Heart left ventricle (tissue), 16 donors: ENCODE results near the gene LRRFIP1. TPM values are rescaled to one million over a fixed set of nuclear protein-coding genes. Genes with fewer than 3 reads are reported as not detected.

Experiments
- ATAC-seq, 4 donors: fragments of 200-7000 bp; cut with Tn5 transposase; one replicate each; pipeline ENCODE4 v1.9.1; 2020 to 2022; ENCODE audit warnings: moderate library complexity in 4 of 4, mild to moderate bottlenecking in 3 of 4, moderate number of reproducible peaks in 1 of 4
- DNase-seq, 5 donors: peaks; one replicate each; pipeline ENCODE4 v3.0.0-alpha.2; 2020
- H3K27ac ChIP-seq, 12 donors: fragments of 200-600 bp; sonication (generic) in 4 of 12; one replicate each; pipeline versions ENCODE4 v1.5.0 to v1.8.0; 2016 to 2022; ENCODE audit warnings: mild to moderate bottlenecking in 2 of 12
- H3K27me3 ChIP-seq, 9 donors: fragments of 200-600 bp; sonication (generic) in 2 of 9; one replicate each; pipeline versions ENCODE4 v1.5.1 to v1.8.0; 2016 to 2022; ENCODE audit warnings: mild to moderate bottlenecking in 3 of 9
- H3K36me3 ChIP-seq, 9 donors: fragments of 200-600 bp; sonication (generic) in 2 of 9; one replicate each; pipeline versions ENCODE4 v1.5.0 to v1.8.0; 2018 to 2022; ENCODE audit warnings: mild to moderate bottlenecking in 2 of 9
- H3K4me1 ChIP-seq, 12 donors: fragments of 200-600 bp; sonication (generic) in 4 of 12; one replicate each; pipeline versions ENCODE4 v1.5.0 to v1.8.0; 2016 to 2022; ENCODE audit warnings: mild to moderate bottlenecking in 3 of 12
- H3K4me3 ChIP-seq, 12 donors: fragments of 200-600 bp; sonication (generic) in 4 of 12; one replicate each; pipeline versions ENCODE4 v1.5.0 to v1.8.0; 2017 to 2022; ENCODE audit warnings: mild to moderate bottlenecking in 9 of 12, moderate library complexity in 4 of 12
- H3K9me3 ChIP-seq, 12 donors: fragments of 200-600 bp; sonication (generic) in 4 of 12; one replicate each; pipeline versions ENCODE4 v1.5.0 to v1.8.0; 2016 to 2022; ENCODE audit warnings: mild to moderate bottlenecking in 1 of 12
- CTCF ChIP-seq, 12 donors: fragments of 200-600 bp; sonication (generic) in 4 of 12; IDR thresholded peaks; one replicate each; pipeline versions ENCODE4 v1.5.0 to v1.8.0; 2018 to 2022; ENCODE audit warnings: antibody characterized with exemption in 12 of 12, mild to moderate bottlenecking in 5 of 12
- POLR2A ChIP-seq, 2 donors: fragments of 450-650 bp; IDR thresholded peaks; one replicate each; pipeline ENCODE4 v1.6.1; 2017; ENCODE audit warnings: antibody characterized with exemption in 2 of 2, mild to moderate bottlenecking in 2 of 2, moderate library complexity in 2 of 2
- WGBS, 4 donors: extraction: QIAGEN DNeasy Blood & Tissue Kit in 2 of 4; methylation state at CpG; one replicate each; pipeline versions ENCODE4 v1.1.5 to v1.1.7; 2013 to 2018; 5-methylcytosine and 5-hydroxymethylcytosine counted together
- intact Hi-C, 10 donors: fragments of 100-400 bp; cut with DNase I; formaldehyde crosslinking; loops; one replicate each; pipeline versions ENCODE4 v1.11.1 to v1.14.2; 2022
- polyA plus RNA-seq, 2 donors: library from polyadenylated mRNA; stranded (reverse); fragments of 200-250 nt; gene quantifications; one replicate each; pipeline ENCODE4 v1.2.3, GENCODE V29; 2013
- total RNA-seq, 9 donors: library from RNA; depleted of rRNA in 2 of 9; stranded (reverse); fragments of >200 nt in 2 of 9; fragmentation: NEBNext Ultra II Directional in 3 of 9; extraction: Animal tissue kit (Norgen Biotek cat#: 25700) in 3 of 9; gene quantifications; one replicate each; pipeline versions ENCODE4 v1.1.0 to v1.2.4, GENCODE V29; 2016 to 2023
- donor health status: ischemic (EF 13 %, LVEDD 7.1; RV severe dilation, severe dysfunction).
- donor health status: healthy with polysubstance abuse.
- donor health status: DM: no; HTN: yes; CAD: no.
- donor health status: DM: no; HTN: no; CAD: no.
- donor health status: ischemic (EF 25% LVEDD 6.9; RV normal size, moderate dysfunction).
- donor health status: ischemic (EF 25% LVEDD 5.7; RV mildly dilated, moderate dysfunction).
- donor health status: healthy.
- donor health status: DM: yes; HTN: yes; CAD: no.
- donor health status: ischemic (EF 35%, LVEDD 5.7; RV mildly dilated, moderate dysfunction).
- donor health status: nonischemic (EF 11% LVEDD 7.7; RV severe dilation, severe dysfunction).
- donor health status: DM: yes; HTN: yes; CAD: no.
- donor health status: PGD.
- donor health status: ischemic (EF 29% LVEDD 5.4; RV normal size, mild dysfunction).
- donor health status: nonischemic (EF 23%, LVEDD 6.1; RV moderate dilation, normal function).

The LRRFIP1 gene
- total and polyA plus RNA-seq, 11 donors: 78.7 to 151 (median 111) TPM

GRCh38 chr2:237645261-237645660 lies 17.9 kb downstream of the LRRFIP1 start:
- Histone ChIP-seq H3K4me3 (no peak overlapping the region), H3K27ac (peak overlapping the region in 5 of 12 donors; percentile 2 to 41 (median 29)), H3K4me1 (peaks cover 0 to 74% (median 20%) of the 10 kb centered on the region in 12 donors), H3K9me3 (no peaks in the 10 kb centered on the region), H3K36me3 (peaks cover 0 to 23% (median 11%) of the 10 kb centered on the region in 9 donors), H3K27me3 (no peaks in the 10 kb centered on the region)
- no peak for TF ChIP-seq POLR2A (IDR thresholded peaks at IDR 0.05)
- TF ChIP-seq CTCF (IDR thresholded peaks at IDR 0.05): no peak
- intact Hi-C loops: loop anchor here in 1 of 10 donors (10.0 kb wide), 1 partner anchor 50 kb away; the partner anchor contains the start of gene RAB17
- DNase-seq (peak in 2 of 5 donors; percentile 16 to 17), ATAC-seq (no peak)
- WGBS, 4 donors: 59 to 64% (median 59%) methylated on average over 8 of the region's 8 CpGs

GRCh38 chr2:237647176-237648015 lies 20.0 kb downstream of the LRRFIP1 start:
- TF ChIP-seq POLR2A (IDR thresholded peaks at IDR 0.05) (no peak), CTCF (IDR thresholded peaks at IDR 0.05) (no peak)
- peaks cover 0 to 17% (median 6%) of the 10 kb centered on the region in 9 donors for H3K36me3 ChIP-seq
- peak overlapping the region in 10 of 12 donors; percentile 17 to 79 (median 63) for H3K27ac ChIP-seq
- no peaks in the 10 kb centered on the region for H3K27me3 ChIP-seq
- peaks cover 0 to 5% (median 0%) of the 10 kb centered on the region in 12 donors for H3K9me3 ChIP-seq
- DNase-seq: peak in 2 of 5 donors; percentile 54 to 69
- intact Hi-C loops: loop anchor here in 1 of 10 donors (10.0 kb wide), 1 partner anchor 53 kb away; the partner anchor contains the start of gene RAB17
- 63 to 73% (median 70%) methylated on average over 17 to 20 of the region's 20 CpGs for WGBS, 4 donors
- ATAC-seq: peak in 3 of 4 donors; percentile 48 to 72 (median 60)
- no peak overlapping the region for H3K4me3 ChIP-seq
- H3K4me1 ChIP-seq: peaks cover 0 to 77% (median 23%) of the 10 kb centered on the region in 12 donors

GRCh38 chr2:237648016-237648381 lies 20.6 kb downstream of the LRRFIP1 start:
- H3K9me3 ChIP-seq: peaks cover 0 to 11% (median 0%) of the 10 kb centered on the region in 12 donors
- no peaks in the 10 kb centered on the region for H3K27me3 ChIP-seq
- no peak for TF ChIP-seq CTCF (IDR thresholded peaks at IDR 0.05)
- TF ChIP-seq POLR2A (IDR thresholded peaks at IDR 0.05): no peak
- H3K4me1 ChIP-seq: peaks cover 0 to 82% (median 25%) of the 10 kb centered on the region in 12 donors
- peak in 3 of 4 donors; percentile 36 to 60 (median 45) for ATAC-seq
- peak overlapping the region in 10 of 12 donors; percentile 11 to 79 (median 63) for H3K27ac ChIP-seq
- peaks cover 0 to 17% (median 12%) of the 10 kb centered on the region in 9 donors for H3K36me3 ChIP-seq
- H3K4me3 ChIP-seq: no peak overlapping the region
- peak in 2 of 5 donors; percentile 25 to 35 for DNase-seq
- intact Hi-C loops: loop anchor here in 1 of 10 donors (10.0 kb wide), 1 partner anchor 53 kb away; the partner anchor contains the start of gene RAB17
- WGBS, 4 donors: 46 to 59% (median 55%) methylated on average over 9 of the region's 9 CpGs
